Loucy (cell line): ENCODE results near the gene CLSTN2.

Experiments used
- H2AFZ ChIP-seq: fragments of 200-600 bp; sonication (generic); 2 replicates; pipeline ENCODE4 v1.6.0; 2016; ENCODE audit warnings: antibody characterized with exemption, mild to moderate bottlenecking, low read length, moderate library complexity
- H3F3A ChIP-seq: fragments of 200-600 bp; 2 replicates; pipeline ENCODE4 v1.6.0; 2016; ENCODE audit warnings: antibody characterized with exemption, low read depth, mild to moderate bottlenecking
- H3K27me3 ChIP-seq: fragments of 200-600 bp; sonication (generic); 2 replicates; pipeline ENCODE4 v1.6.1; 2014; ENCODE audit warnings: low read length, mild to moderate bottlenecking; ENCODE audit not compliant: insufficient read depth, poor library complexity, severe bottlenecking
- H3K36me3 ChIP-seq: fragments of 200-600 bp; sonication (generic); 2 replicates; pipeline ENCODE4 v1.6.1; 2016; ENCODE audit warnings: low read length; ENCODE audit not compliant: insufficient read depth
- H3K4me1 ChIP-seq: fragments of 200-600 bp; sonication (generic); 2 replicates; pipeline ENCODE4 v1.5.1; 2014; ENCODE audit warnings: low read length, mild to moderate bottlenecking; ENCODE audit not compliant: insufficient read depth, poor library complexity, severe bottlenecking
- H3K4me2 ChIP-seq: fragments of 200-600 bp; sonication (generic); 2 replicates; pipeline ENCODE4 v1.6.0; 2014; ENCODE audit warnings: antibody characterized with exemption, low read length, low read depth, mild to moderate bottlenecking; ENCODE audit not compliant: poor library complexity, severe bottlenecking
- H3K4me3 ChIP-seq: fragments of 200-600 bp; sonication (generic); 2 replicates; pipeline ENCODE4 v1.5.1; 2014; ENCODE audit warnings: low read length, mild to moderate bottlenecking, mixed read lengths; ENCODE audit not compliant: poor library complexity, severe bottlenecking
- H3K79me2 ChIP-seq: fragments of 200-600 bp; sonication (generic); 2 replicates; pipeline ENCODE4 v1.6.1; 2014; ENCODE audit warnings: low read length; ENCODE audit not compliant: insufficient read depth
- H3K9ac ChIP-seq: fragments of 200-600 bp; sonication (generic); 2 replicates; pipeline ENCODE4 v1.6.0; 2014; ENCODE audit warnings: mild to moderate bottlenecking, low read depth, low read length, moderate library complexity; ENCODE audit not compliant: poor library complexity, severe bottlenecking
- H3K9me2 ChIP-seq: fragments of 200-600 bp; sonication (generic); replicated peaks from 2 replicates; pipeline ENCODE4 v1.6.1; 2016; ENCODE audit warnings: low read depth, low read length, mixed read lengths
- H3K9me3 ChIP-seq: fragments of 200-600 bp; sonication (generic); 2 replicates; pipeline ENCODE4 v1.6.1; 2014; ENCODE audit warnings: mild to moderate bottlenecking, antibody characterized with exemption, low read length, low read depth; ENCODE audit not compliant: insufficient read depth
- H4K20me1 ChIP-seq: fragments of 200-600 bp; sonication (generic); 2 replicates; pipeline ENCODE4 v1.6.0; 2014; ENCODE audit warnings: antibody characterized with exemption, low read length, mild to moderate bottlenecking; ENCODE audit not compliant: insufficient read depth, poor library complexity, severe bottlenecking
- EZH2phosphoT487 ChIP-seq: fragments of 200-600 bp; IDR thresholded peaks from 2 replicates; pipeline ENCODE4 v1.6.1; 2018; ENCODE audit warnings: antibody characterized with exemption, mild to moderate bottlenecking, moderate library complexity, borderline replicate concordance
- TF ChIP-seq, protein P1 (sequence below): fragments of 200-600 bp; sonication (generic); conservative IDR thresholded peaks from 2 replicates; pipeline ENCODE4 v1.5.1; 2014; ENCODE audit warnings: mild to moderate bottlenecking, antibody characterized with exemption, low read length

CLSTN2 gene

DNA sequence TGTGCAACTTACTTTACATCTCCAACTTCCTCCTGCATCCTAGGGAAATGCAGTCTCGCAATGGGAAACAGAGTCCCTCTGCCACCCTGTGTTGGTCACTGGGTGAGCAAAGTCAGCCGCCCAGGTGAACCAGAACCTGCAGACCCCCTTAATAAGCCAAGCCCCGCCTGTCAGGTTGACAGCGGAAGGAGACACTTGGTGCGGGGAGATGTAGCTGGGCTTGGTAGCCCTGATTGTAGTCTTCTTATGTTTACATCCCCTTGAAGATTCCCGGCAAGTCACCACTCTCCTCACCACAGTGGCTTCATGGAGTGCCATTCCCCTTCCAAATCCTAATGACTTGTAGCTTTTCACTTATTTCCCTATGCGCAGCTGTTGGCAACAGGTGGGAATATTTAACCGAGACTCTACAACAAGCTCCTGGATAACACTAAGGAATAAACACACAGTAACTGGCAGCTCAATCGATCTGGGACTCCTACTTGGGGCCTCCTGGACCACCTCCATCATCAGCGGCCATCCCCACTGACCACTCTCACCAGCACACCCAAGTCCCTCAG, 17.7 kb upstream of the CLSTN2 start:
- Histone ChIP-seq H3K36me3 (no peaks in the 10 kb centered on the region), H3F3A (no peaks in the 10 kb centered on the region), H2AFZ (no peak overlapping the region), H3K79me2 (no peaks in the 10 kb centered on the region), H3K27me3 (no peaks in the 10 kb centered on the region), H3K9me3 (no peaks in the 10 kb centered on the region), H3K9ac (no peak overlapping the region), H3K9me2 (no peaks in the 10 kb centered on the region), H4K20me1 (no peaks in the 10 kb centered on the region), H3K4me3 (no peak overlapping the region), H3K4me2 (no peak overlapping the region), H3K4me1 (no peaks in the 10 kb centered on the region)
- TF ChIP-seq, protein P1, sequence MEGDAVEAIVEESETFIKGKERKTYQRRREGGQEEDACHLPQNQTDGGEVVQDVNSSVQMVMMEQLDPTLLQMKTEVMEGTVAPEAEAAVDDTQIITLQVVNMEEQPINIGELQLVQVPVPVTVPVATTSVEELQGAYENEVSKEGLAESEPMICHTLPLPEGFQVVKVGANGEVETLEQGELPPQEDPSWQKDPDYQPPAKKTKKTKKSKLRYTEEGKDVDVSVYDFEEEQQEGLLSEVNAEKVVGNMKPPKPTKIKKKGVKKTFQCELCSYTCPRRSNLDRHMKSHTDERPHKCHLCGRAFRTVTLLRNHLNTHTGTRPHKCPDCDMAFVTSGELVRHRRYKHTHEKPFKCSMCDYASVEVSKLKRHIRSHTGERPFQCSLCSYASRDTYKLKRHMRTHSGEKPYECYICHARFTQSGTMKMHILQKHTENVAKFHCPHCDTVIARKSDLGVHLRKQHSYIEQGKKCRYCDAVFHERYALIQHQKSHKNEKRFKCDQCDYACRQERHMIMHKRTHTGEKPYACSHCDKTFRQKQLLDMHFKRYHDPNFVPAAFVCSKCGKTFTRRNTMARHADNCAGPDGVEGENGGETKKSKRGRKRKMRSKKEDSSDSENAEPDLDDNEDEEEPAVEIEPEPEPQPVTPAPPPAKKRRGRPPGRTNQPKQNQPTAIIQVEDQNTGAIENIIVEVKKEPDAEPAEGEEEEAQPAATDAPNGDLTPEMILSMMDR = no peak
- TF ChIP-seq EZH2phosphoT487 = no peak

DNA sequence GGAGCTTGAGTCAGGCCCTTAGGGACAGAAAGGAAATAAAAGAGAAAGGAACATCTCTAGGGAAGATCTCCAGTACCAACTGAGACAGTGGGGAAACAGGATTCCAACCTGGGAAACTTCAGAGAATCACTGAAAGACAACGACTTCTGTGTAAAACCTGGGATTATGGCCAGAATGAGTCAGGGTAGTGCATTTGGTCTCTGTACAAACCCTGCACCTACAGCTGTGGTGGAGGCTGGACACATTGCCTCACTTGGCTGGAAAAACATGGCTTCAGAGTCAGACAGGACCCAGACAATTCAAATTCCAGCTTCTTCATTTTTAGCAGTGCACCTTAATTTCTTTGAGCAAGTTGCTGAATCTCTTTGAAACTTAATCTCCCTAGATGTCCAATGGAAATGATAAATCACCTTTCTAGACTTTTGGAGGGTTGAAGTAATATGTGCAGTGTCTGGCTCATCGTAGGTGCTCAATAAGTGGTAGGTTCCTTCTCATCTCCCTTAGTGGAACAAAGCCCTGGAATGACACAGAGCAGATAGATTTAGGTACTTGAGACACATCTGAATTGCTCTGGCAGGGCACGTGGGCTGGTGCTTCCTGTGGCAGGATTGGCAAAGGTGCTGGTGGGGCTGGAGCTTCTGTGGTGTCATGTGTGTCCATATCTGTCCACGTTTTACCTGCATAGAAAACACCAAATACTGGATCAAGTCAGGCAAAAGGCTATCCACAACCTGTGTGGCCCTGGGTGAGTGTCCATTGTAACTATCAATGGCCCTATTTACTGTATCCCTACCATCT, 6.1 kb upstream of the CLSTN2 start:
- Histone ChIP-seq H3K9ac (no peak overlapping the region), H3K4me1 (no peaks in the 10 kb centered on the region), H3K36me3 (no peaks in the 10 kb centered on the region), H3K9me3 (no peaks in the 10 kb centered on the region), H4K20me1 (no peaks in the 10 kb centered on the region), H2AFZ (no peak overlapping the region), H3K4me2 (no peak overlapping the region), H3K27me3 (no peaks in the 10 kb centered on the region), H3K9me2 (no peaks in the 10 kb centered on the region), H3K79me2 (no peaks in the 10 kb centered on the region), H3K4me3 (no peak overlapping the region), H3F3A (no peaks in the 10 kb centered on the region)
- TF ChIP-seq, protein P1 = no peak
- TF ChIP-seq EZH2phosphoT487 = no peak

DNA sequence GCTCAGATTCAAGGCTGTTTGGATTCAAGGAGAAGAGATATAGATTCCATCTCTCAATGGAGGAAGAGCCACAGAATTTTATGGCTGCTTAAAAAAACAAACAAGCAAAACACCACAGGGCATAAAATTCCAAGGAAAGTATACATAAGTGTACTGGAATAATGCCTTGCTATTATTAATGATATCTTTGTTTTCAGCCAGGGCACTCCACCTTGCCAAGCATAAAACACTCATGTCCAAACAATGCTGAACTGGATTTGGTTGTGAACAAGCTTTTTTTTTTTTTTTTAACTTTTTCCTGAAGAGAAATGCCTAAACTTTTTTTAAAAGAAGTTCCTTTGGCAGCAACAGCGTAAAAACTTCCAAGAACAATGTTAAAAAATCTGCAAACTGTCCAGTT, 4.8 kb upstream of the CLSTN2 start:
- H3K27me3 ChIP-seq = no peaks in the 10 kb centered on the region
- no peaks in the 10 kb centered on the region for H3F3A ChIP-seq
- H3K9me3 ChIP-seq = no peaks in the 10 kb centered on the region
- TF ChIP-seq EZH2phosphoT487 = no peak
- TF ChIP-seq, protein P1 = no peak
- no peak overlapping the region for H2AFZ ChIP-seq
- no peak overlapping the region for H3K4me3 ChIP-seq
- H3K4me1 ChIP-seq = no peaks in the 10 kb centered on the region
- H3K79me2 ChIP-seq = no peaks in the 10 kb centered on the region
- H4K20me1 ChIP-seq = no peaks in the 10 kb centered on the region
- H3K36me3 ChIP-seq = no peaks in the 10 kb centered on the region
- no peak overlapping the region for H3K4me2 ChIP-seq
- no peak overlapping the region for H3K9ac ChIP-seq
- no peaks in the 10 kb centered on the region for H3K9me2 ChIP-seq
